Heart left ventricle (tissue), 13 donors: ENCODE measurements around the gene BTK.

ENCODE experiments used
- POLR2A ChIP-seq, 2 donors: fragments of 450-650 bp; IDR thresholded peaks; one replicate each; pipeline ENCODE4 v1.6.1; 2017; ENCODE audit warnings: antibody characterized with exemption in 2 of 2, mild to moderate bottlenecking in 2 of 2, moderate library complexity in 2 of 2
- TF ChIP-seq, protein P1 (sequence below), 12 donors: fragments of 200-600 bp; sonication (generic) in 4 of 12; IDR thresholded peaks; one replicate each; pipeline versions ENCODE4 v1.5.0 to v1.8.0; 2018 to 2022; ENCODE audit warnings: antibody characterized with exemption in 12 of 12, mild to moderate bottlenecking in 5 of 12
- donor health status: ischemic (EF 13 %, LVEDD 7.1; RV severe dilation, severe dysfunction).
- donor health status: DM: no; HTN: yes; CAD: no.
- donor health status: DM: no; HTN: no; CAD: no.
- donor health status: ischemic (EF 25% LVEDD 6.9; RV normal size, moderate dysfunction).
- donor health status: ischemic (EF 25% LVEDD 5.7; RV mildly dilated, moderate dysfunction).
- donor health status: ischemic (EF 35%, LVEDD 5.7; RV mildly dilated, moderate dysfunction).
- donor health status: nonischemic (EF 11% LVEDD 7.7; RV severe dilation, severe dysfunction).
- donor health status: DM: yes; HTN: yes; CAD: no.
- donor health status: PGD.
- donor health status: ischemic (EF 29% LVEDD 5.4; RV normal size, mild dysfunction).
- donor health status: nonischemic (EF 23%, LVEDD 6.1; RV moderate dilation, normal function).

DNA sequence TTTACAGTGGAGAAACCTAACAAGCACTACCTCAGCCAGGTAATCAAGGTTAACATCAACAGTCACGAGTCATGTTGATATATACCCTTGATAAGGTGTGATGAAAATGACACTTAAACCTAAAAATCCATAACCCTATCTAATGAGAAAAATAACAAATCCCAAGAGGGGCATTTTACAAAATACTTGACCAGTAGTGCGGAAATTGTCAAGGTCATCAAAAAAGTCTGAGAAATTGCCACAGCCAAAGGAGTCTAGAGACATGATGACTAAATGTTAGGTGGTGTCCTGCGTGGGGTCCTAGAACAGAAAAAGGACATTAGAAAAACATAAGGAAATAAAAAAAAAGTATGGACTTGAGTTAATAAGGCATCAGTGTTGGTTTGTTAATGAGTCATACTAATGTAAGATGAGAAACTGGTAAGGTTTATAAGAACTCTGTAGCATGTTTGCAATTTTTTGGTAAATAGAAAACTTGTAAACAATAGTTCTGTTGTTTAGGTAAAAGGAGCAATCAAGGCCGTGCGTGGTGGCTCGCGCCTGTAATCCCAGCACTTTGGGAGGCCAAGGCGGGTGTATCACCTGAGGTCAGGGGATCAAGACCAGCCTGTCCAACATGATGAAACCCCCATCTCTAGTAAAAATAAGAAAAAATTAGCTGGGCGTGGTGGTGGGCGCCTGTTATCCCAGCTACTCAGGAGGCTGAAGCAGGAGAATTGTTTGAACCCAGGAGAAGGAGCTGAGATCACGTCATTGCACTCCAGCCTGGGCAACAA is 7.7 kb upstream of the BTK start:
- TF ChIP-seq, protein P1, sequence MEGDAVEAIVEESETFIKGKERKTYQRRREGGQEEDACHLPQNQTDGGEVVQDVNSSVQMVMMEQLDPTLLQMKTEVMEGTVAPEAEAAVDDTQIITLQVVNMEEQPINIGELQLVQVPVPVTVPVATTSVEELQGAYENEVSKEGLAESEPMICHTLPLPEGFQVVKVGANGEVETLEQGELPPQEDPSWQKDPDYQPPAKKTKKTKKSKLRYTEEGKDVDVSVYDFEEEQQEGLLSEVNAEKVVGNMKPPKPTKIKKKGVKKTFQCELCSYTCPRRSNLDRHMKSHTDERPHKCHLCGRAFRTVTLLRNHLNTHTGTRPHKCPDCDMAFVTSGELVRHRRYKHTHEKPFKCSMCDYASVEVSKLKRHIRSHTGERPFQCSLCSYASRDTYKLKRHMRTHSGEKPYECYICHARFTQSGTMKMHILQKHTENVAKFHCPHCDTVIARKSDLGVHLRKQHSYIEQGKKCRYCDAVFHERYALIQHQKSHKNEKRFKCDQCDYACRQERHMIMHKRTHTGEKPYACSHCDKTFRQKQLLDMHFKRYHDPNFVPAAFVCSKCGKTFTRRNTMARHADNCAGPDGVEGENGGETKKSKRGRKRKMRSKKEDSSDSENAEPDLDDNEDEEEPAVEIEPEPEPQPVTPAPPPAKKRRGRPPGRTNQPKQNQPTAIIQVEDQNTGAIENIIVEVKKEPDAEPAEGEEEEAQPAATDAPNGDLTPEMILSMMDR (IDR thresholded peaks at IDR 0.05) = no peak
- TF ChIP-seq POLR2A (IDR thresholded peaks at IDR 0.05) = no peak
